Stimulated activated CD8-positive, alpha-beta memory T cell treated with anti-CD3 and anti-CD28 coated beads, Interleukin-2, amount 100 ng/mL, for 48 hours (primary cell): ENCODE data around the gene VPS26A.

Experiments used
- DNase-seq, 2 donors: peaks; one replicate each; pipeline ENCODE4 v3.0.0-alpha.2; 2020; ENCODE audit warnings: low read depth in 2 of 2

VPS26A gene

GRCh38 chr10:69220507-69220906 lies 96.5 kb downstream of the VPS26A start:
- DNase-seq = no peak
